Right lobe of liver (tissue), 4 donors: ENCODE measurements around the gene LRTM2.

ENCODE experiments used
- CTCF ChIP-seq, 4 donors: fragments of 200-600 bp in 3 of 4; fragments of 450-650 bp in 1 of 4; IDR thresholded peaks; one replicate each; pipeline versions ENCODE4 v1.5.1 to v1.8.0; 2016 to 2022; ENCODE audit warnings: antibody characterized with exemption in 4 of 4, mild to moderate bottlenecking in 2 of 4
- POLR2A ChIP-seq: fragments of 450-650 bp; IDR thresholded peaks from one replicate; pipeline ENCODE4 v1.6.1; 2017; ENCODE audit warnings: antibody characterized with exemption, mild to moderate bottlenecking
- donor health status: DM: no; HTN: no; CAD: no.
- donor health status: DM: no; HTN: no; CAD: no.
- donor health status: DM: no; HTN: yes; CAD: no.

GRCh38 chr12:1815814-1816729 lies 4.3 kb upstream of the LRTM2 start:
- TF ChIP-seq CTCF (IDR thresholded peaks at IDR 0.05) (no peak), POLR2A (no peak)
